ENCODE measurements around the gene RBM17.

DNA sequence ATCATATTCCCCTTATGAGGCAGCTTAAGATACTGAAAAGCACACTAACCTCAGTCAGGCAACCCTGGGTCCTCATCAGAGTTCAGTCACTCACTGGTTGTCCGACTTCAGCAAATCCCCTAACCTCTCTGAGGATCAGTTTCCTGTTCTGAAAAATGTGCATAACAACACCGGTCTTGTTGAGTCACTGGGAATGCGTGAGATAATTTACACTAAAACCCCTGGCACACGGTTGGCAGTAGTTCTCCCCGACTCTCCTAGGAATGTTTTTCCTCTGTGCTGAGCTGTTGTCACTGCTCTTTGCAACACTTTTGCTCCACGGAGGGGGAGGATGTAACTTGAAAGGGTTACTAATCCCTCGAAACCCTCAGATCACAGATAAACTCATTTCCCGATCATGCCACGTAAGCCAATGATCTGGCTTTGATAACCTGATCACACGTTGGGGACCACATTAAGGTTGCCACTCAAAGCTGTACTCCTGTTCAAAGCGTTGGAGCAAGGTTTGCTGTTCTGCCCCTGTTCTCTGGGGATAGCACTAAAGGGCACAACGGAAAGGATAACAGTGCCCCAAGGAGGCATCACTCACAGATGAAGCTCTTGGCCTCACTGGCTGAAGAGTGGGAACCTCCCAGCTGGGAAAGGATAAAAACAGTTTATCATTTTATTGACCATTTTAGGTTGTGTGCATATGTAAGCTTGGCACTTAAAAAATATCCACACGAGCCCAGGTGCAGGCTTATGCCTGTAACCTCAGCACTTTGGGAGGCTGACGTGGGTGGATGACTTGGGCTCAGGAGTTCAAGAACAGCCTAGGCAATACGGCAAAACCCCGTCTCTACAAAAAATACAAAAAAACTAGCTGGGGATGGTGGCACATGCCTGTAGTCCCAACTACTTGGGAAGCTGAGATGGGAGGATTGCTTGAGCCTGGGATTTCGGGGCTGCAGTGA is 5.0 kb upstream of the RBM17 start:
- TF ChIP-seq, protein P1, sequence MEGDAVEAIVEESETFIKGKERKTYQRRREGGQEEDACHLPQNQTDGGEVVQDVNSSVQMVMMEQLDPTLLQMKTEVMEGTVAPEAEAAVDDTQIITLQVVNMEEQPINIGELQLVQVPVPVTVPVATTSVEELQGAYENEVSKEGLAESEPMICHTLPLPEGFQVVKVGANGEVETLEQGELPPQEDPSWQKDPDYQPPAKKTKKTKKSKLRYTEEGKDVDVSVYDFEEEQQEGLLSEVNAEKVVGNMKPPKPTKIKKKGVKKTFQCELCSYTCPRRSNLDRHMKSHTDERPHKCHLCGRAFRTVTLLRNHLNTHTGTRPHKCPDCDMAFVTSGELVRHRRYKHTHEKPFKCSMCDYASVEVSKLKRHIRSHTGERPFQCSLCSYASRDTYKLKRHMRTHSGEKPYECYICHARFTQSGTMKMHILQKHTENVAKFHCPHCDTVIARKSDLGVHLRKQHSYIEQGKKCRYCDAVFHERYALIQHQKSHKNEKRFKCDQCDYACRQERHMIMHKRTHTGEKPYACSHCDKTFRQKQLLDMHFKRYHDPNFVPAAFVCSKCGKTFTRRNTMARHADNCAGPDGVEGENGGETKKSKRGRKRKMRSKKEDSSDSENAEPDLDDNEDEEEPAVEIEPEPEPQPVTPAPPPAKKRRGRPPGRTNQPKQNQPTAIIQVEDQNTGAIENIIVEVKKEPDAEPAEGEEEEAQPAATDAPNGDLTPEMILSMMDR (IDR thresholded peaks at IDR 0.05) = no peak
- TF ChIP-seq POLR2A (IDR thresholded peaks at IDR 0.05) = no peak
- TF ChIP-seq POLR2AphosphoS5 (IDR thresholded peaks at IDR 0.05) = no peak
